Esophagus muscularis mucosa (tissue), 4 donors: ENCODE measurements around the gene PTGER2. TPM values are rescaled to one million over a fixed set of nuclear protein-coding genes. Genes with fewer than 3 reads are reported as not detected.

ENCODE experiments used
- DNase-seq: peaks from one replicate; pipeline ENCODE4 v3.0.0-alpha.2; 2017; ENCODE audit errors: extremely low spot score
- H3K27ac ChIP-seq, 4 donors: fragments of 200-600 bp; sonication (generic); replicated peaks in 1 of 4; 1 replicate in 3 of 4; 2 replicates in 1 of 4; pipeline ENCODE4 v1.5.1; 2016 to 2019; ENCODE audit warnings: mild to moderate bottlenecking in 1 of 4
- H3K27me3 ChIP-seq, 4 donors: fragments of 200-600 bp; sonication (generic); one replicate each; pipeline versions ENCODE4 v1.5.1 to v1.6.0; 2016 to 2019
- H3K36me3 ChIP-seq, 4 donors: fragments of 200-600 bp; sonication (generic); one replicate each; pipeline ENCODE4 v1.5.1; 2016 to 2019
- H3K4me1 ChIP-seq, 4 donors: fragments of 200-600 bp; sonication (generic); one replicate each; pipeline ENCODE4 v1.5.1; 2016 to 2019
- H3K4me3 ChIP-seq, 4 donors: fragments of 200-600 bp; sonication (generic); 1 replicate in 2 of 4; 2 replicates in 2 of 4; pipeline ENCODE4 v1.5.1; 2016 to 2019; ENCODE audit warnings: mild to moderate bottlenecking in 4 of 4, moderate library complexity in 1 of 4
- H3K9me3 ChIP-seq, 4 donors: fragments of 200-600 bp; sonication (generic); 1 replicate in 3 of 4; 2 replicates in 1 of 4; pipeline ENCODE4 v1.5.1; 2016 to 2019
- EP300 ChIP-seq: sonication (generic); formaldehyde crosslinking; IDR thresholded peaks from one replicate; pipeline ENCODE4 v1.6.1; 2017; ENCODE audit warnings: antibody characterized with exemption
- POLR2A ChIP-seq: fragments of 450-650 bp; IDR thresholded peaks from one replicate; pipeline ENCODE4 v1.6.1; 2017; ENCODE audit warnings: antibody characterized with exemption, moderate library complexity, mild to moderate bottlenecking, low read depth
- POLR2AphosphoS5 ChIP-seq, 2 donors: sonication (generic); formaldehyde crosslinking; IDR thresholded peaks; one replicate each; pipeline ENCODE4 v1.6.1; 2017; ENCODE audit warnings: antibody characterized with exemption in 2 of 2
- WGBS: methylation state at CpG from one replicate; pipeline ENCODE4 v1.1.5; 2018; 5-methylcytosine and 5-hydroxymethylcytosine counted together
- intact Hi-C: fragments of 100-400 bp; cut with DNase I; formaldehyde crosslinking; loops from one replicate; pipeline ENCODE4 v1.15.1; 2023
- total RNA-seq, 4 donors: library from RNA; depleted of rRNA; stranded (reverse); fragments of >200 nt; gene quantifications; one replicate each; pipeline versions ENCODE4 v1.1.0 to v1.2.1, GENCODE V29; 2016
- TF ChIP-seq, protein P1 (sequence below), 3 experiments: fragments of 200-600 bp in 2 of 3; fragments of 450-650 bp in 1 of 3; sonication (generic) in 2 of 3; IDR thresholded peaks; one replicate each; pipeline ENCODE4 v1.5.1; 2017 to 2019; ENCODE audit warnings: antibody characterized with exemption in 3 of 3, mild to moderate bottlenecking in 2 of 3, moderate library complexity in 1 of 3

The PTGER2 gene
- total RNA-seq, 4 donors from 2014 or later, result 2.1 to 6.3 (median 4.4) TPM

- H3K27ac ChIP-seq, result peak overlapping the region; percentile 65 to 84 (median 75)
- no peak for DNase-seq
- WGBS, result 45% methylated on average over 11 of the region's 11 CpGs
- H3K4me3 ChIP-seq, result peak overlapping the region; percentile 61 to 77 (median 68)
- H3K4me1 ChIP-seq, result peaks cover 14 to 36% (median 27%) of the 10 kb centered on the region in 4 donors
- peaks cover 0 to 15% (median 0%) of the 10 kb centered on the region in 4 donors for H3K27me3 ChIP-seq
- intact Hi-C loops, result no loop called here
- TF ChIP-seq, protein P1, sequence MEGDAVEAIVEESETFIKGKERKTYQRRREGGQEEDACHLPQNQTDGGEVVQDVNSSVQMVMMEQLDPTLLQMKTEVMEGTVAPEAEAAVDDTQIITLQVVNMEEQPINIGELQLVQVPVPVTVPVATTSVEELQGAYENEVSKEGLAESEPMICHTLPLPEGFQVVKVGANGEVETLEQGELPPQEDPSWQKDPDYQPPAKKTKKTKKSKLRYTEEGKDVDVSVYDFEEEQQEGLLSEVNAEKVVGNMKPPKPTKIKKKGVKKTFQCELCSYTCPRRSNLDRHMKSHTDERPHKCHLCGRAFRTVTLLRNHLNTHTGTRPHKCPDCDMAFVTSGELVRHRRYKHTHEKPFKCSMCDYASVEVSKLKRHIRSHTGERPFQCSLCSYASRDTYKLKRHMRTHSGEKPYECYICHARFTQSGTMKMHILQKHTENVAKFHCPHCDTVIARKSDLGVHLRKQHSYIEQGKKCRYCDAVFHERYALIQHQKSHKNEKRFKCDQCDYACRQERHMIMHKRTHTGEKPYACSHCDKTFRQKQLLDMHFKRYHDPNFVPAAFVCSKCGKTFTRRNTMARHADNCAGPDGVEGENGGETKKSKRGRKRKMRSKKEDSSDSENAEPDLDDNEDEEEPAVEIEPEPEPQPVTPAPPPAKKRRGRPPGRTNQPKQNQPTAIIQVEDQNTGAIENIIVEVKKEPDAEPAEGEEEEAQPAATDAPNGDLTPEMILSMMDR (IDR thresholded peaks at IDR 0.05), result no peak
- TF ChIP-seq POLR2A, result no peak
- TF ChIP-seq EP300, result no peak
- TF ChIP-seq POLR2AphosphoS5 (IDR thresholded peaks at IDR 0.05), result no peak
- H3K9me3 ChIP-seq, result no peaks in the 10 kb centered on the region
- H3K36me3 ChIP-seq, result no peaks in the 10 kb centered on the region
Observed at GRCh38 chr14:52315355-52315718, 1.2 kb downstream of the PTGER2 start.

GRCh38 chr14:52318062-52318461 lies 4.0 kb downstream of the PTGER2 start:
- 74% methylated on average over 2 of the region's 2 CpGs for WGBS
- TF ChIP-seq, protein P1 (IDR thresholded peaks at IDR 0.05), result no peak
- no peak for TF ChIP-seq POLR2AphosphoS5 (IDR thresholded peaks at IDR 0.05)
- no peak for TF ChIP-seq POLR2A
- TF ChIP-seq EP300, result no peak
- Histone ChIP-seq H3K4me1 (peaks cover 14 to 33% (median 22%) of the 10 kb centered on the region in 4 donors), H3K36me3 (no peaks in the 10 kb centered on the region), H3K9me3 (peaks cover 0 to 12% (median 1%) of the 10 kb centered on the region in 4 donors), H3K27me3 (peaks cover 0 to 15% (median 0%) of the 10 kb centered on the region in 4 donors), H3K4me3 (no peak overlapping the region), H3K27ac (no peak overlapping the region)
- intact Hi-C loops, result no loop called here
- DNase-seq, result no peak

GRCh38 chr14:52318826-52319645 lies 4.9 kb downstream of the PTGER2 start:
- no peaks in the 10 kb centered on the region for H3K36me3 ChIP-seq
- intact Hi-C loops, result no loop called here

DNA sequence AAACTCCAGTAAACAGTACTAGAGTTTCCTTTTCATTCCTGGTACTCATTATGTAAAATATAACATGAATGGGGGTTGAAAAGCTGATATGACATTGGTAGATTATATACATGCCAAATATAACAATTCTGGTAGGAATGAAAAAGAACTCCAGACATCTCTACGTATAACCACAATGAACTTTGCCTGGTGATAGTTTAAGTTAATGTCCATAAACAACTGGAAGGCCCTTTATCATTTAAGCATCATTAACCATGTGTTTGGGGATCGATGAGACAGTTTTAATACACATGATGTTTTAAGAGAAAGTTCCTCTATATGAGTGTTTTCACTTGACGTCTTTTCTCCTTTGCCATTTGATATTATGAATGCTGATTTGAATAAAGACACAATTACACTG lies 5.8 kb downstream of the PTGER2 start:
- H3K27ac ChIP-seq, result no peak overlapping the region
- H3K9me3 ChIP-seq, result peaks cover 0 to 12% (median 1%) of the 10 kb centered on the region in 4 donors
- peaks cover 0 to 6% (median 0%) of the 10 kb centered on the region in 4 donors for H3K27me3 ChIP-seq
- TF ChIP-seq EP300 (no peak), POLR2A (no peak), POLR2AphosphoS5 (IDR thresholded peaks at IDR 0.05) (no peak)
- TF ChIP-seq, protein P1 (IDR thresholded peaks at IDR 0.05), result no peak
- WGBS, result 76% methylated on average over 3 of the region's 3 CpGs
- DNase-seq, result no peak
- H3K4me3 ChIP-seq, result no peak overlapping the region
- no peaks in the 10 kb centered on the region for H3K36me3 ChIP-seq
- peaks cover 2 to 15% (median 5%) of the 10 kb centered on the region in 4 donors for H3K4me1 ChIP-seq
- intact Hi-C loops, result no loop called here

More at GRCh38 chr14:52318826-52319645, 4.9 kb downstream of the PTGER2 start:
- Histone ChIP-seq H3K27me3 (peaks cover 0 to 14% (median 0%) of the 10 kb centered on the region in 4 donors), H3K27ac (peak overlapping the region in 1 of 4 donors; percentile 3), H3K4me1 (peaks cover 7 to 23% (median 14%) of the 10 kb centered on the region in 4 donors), H3K9me3 (peaks cover 0 to 12% (median 1%) of the 10 kb centered on the region in 4 donors), H3K4me3 (no peak overlapping the region)
- 66% methylated on average over 5 of the region's 5 CpGs for WGBS
- no peak for DNase-seq
- TF ChIP-seq EP300, result no peak
- TF ChIP-seq POLR2A, result no peak

GRCh38 chr14:52325126-52325525 lies 11.0 kb downstream of the PTGER2 start:
- no peak for DNase-seq
- 70% methylated on average over 3 of the region's 3 CpGs for WGBS
- peak overlapping the region in 3 of 4 donors; percentile 7 to 25 (median 20) for H3K27ac ChIP-seq
- H3K27me3 ChIP-seq, result no peaks in the 10 kb centered on the region
- peaks cover 0 to 36% (median 35%) of the 10 kb centered on the region in 4 donors for H3K4me1 ChIP-seq
- peaks cover 0 to 12% (median 1%) of the 10 kb centered on the region in 4 donors for H3K9me3 ChIP-seq
- intact Hi-C loops, result no loop called here
- H3K36me3 ChIP-seq, result no peaks in the 10 kb centered on the region
- H3K4me3 ChIP-seq, result no peak overlapping the region
- TF ChIP-seq, protein P1 (IDR thresholded peaks at IDR 0.05), result no peak
- no peak for TF ChIP-seq POLR2A
- no peak for TF ChIP-seq EP300
- no peak for TF ChIP-seq POLR2AphosphoS5 (IDR thresholded peaks at IDR 0.05)
